Measurements from ENCODE around the gene PTPA. TPM values are rescaled to one million over a fixed set of nuclear protein-coding genes. Genes with fewer than 3 reads are reported as not detected.

The PTPA gene
- total and polyA plus RNA-seq, 2 donors (not counting 1 experiment from before 2014, with no cell fraction given): 35.0 to 73.9 TPM

DNA sequence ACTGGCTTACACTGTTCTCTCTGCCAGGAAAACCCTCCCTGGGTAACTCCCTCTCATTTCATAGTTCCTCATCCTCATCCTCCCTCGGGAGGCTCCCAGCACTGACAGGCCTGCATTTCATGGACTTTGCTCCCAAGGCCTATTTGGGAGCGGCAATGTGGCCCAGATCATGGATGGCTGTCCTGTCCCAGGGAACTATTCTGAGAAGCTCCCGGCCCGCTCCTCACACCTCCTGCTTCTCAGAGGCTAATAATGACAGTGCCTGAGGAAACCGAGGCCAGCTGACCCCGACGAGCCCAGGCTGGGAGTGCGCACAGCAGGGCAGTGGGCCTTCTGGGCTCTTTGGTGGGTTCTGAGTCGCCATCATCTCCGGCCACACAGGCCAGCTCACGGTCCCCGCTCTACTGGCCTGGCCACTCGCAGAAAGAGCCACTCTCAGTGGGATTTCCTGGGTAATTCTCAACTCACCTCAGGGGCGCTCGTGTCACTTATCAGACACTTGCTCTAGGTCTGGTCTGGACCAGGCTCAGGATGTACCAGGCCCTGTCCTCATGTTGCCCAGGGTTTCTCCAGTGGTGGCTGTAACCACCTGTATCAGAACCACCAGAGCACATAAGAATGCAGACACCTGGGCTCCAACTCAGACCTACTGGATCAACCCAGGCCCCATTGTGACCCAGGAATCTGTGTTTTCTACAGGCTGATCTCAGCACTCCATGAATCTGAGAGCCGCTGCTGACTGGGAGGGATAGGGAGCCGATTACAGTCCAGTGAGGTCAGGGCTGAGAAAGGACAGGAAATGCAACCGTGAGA, 32.3 kb upstream of the PTPA start:
- H3K4me1 Mint-ChIP-seq: peaks cover 23% of the 10 kb centered on the region
- CTCF ChIA-PET: interaction anchor here (1.1 kb wide), 1 partner anchor 43 kb away, joined by 4 read pairs; the partner anchor contains the start of gene MIGA2
- Histone ChIP-seq H3K4me3 (ENCODE audit: control extremely low read depth in 1 of 5, extremely low read depth in 1 of 5, insufficient read depth in 1 of 5, low read depth in 2 of 5, low read length in 4 of 5) (no peak overlapping the region), H3K27ac (ENCODE audit: low read length in 2 of 2) (no peak overlapping the region), H2AFZ (ENCODE audit: insufficient read depth, low read depth, low read length, poor library complexity, severe bottlenecking) (no peak overlapping the region), H3K9ac (ENCODE audit: low read length) (no peak overlapping the region), H3K36me3 (replicated peaks in 1 of 2; ENCODE audit: control extremely low read depth in 1 of 2, control insufficient read depth in 1 of 2, extremely low read depth in 1 of 2, insufficient read depth in 2 of 2, low read length in 1 of 2) (peaks cover 0 to 3% of the 10 kb centered on the region in 2 experiments), H3K4me2 (replicated peaks; ENCODE audit: low read depth, low read length, poor library complexity, severe bottlenecking) (no peak overlapping the region), H3K27me3 (replicated peaks in 1 of 4; ENCODE audit: control extremely low read depth in 1 of 4, control insufficient read depth in 3 of 4, insufficient read depth in 4 of 4, low read length in 3 of 4) (no peaks in the 10 kb centered on the region), H3K79me2 (ENCODE audit: control insufficient read depth, insufficient read depth, low read length) (peaks cover 29% of the 10 kb centered on the region), H4K20me1 (ENCODE audit: control insufficient read depth, insufficient read depth, low read length, poor library complexity, severe bottlenecking) (peaks cover 7% of the 10 kb centered on the region), H3K4me1 (ENCODE audit: control insufficient read depth in 2 of 2, insufficient read depth in 2 of 2, low read length in 2 of 2) (peaks cover 16 to 20% of the 10 kb centered on the region in 2 donors), H3K9me3 (ENCODE audit: control extremely low read depth in 1 of 3, control insufficient read depth in 2 of 3, insufficient read depth in 1 of 3, low read length in 2 of 3) (no peaks in the 10 kb centered on the region)
- intact Hi-C loops (cut with micrococcal nuclease): no loop called here
- POLR2A ChIA-PET: interaction anchor here (0.5 kb wide), 1 partner anchor 547 kb away, joined by 3 read pairs; the partner anchor contains the start of gene NTMT1
- DNase-seq (no peak), ATAC-seq (ENCODE audit: low read depth) (no peak)
- no peaks in the 10 kb centered on the region for H3K27me3 Mint-ChIP-seq
- WGBS (ENCODE audit: insufficient coverage): 93% methylated on average over 18 of the region's 18 CpGs
- H3K9me3 Mint-ChIP-seq (ENCODE audit: insufficient read depth): no peaks in the 10 kb centered on the region
- H3K27ac Mint-ChIP-seq: no peak overlapping the region
- peak overlapping the region; percentile 91 for H3K4me3 Mint-ChIP-seq
- TF ChIP-seq, protein P1, sequence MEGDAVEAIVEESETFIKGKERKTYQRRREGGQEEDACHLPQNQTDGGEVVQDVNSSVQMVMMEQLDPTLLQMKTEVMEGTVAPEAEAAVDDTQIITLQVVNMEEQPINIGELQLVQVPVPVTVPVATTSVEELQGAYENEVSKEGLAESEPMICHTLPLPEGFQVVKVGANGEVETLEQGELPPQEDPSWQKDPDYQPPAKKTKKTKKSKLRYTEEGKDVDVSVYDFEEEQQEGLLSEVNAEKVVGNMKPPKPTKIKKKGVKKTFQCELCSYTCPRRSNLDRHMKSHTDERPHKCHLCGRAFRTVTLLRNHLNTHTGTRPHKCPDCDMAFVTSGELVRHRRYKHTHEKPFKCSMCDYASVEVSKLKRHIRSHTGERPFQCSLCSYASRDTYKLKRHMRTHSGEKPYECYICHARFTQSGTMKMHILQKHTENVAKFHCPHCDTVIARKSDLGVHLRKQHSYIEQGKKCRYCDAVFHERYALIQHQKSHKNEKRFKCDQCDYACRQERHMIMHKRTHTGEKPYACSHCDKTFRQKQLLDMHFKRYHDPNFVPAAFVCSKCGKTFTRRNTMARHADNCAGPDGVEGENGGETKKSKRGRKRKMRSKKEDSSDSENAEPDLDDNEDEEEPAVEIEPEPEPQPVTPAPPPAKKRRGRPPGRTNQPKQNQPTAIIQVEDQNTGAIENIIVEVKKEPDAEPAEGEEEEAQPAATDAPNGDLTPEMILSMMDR (IDR thresholded peaks at IDR 0.05): no peak

GRCh38 chr9:129079829-129080228, 31.4 kb upstream of the PTPA start:
- ATAC-seq (ENCODE audit: low read depth): no peak
- peak overlapping the region; percentile 91 for H3K4me3 Mint-ChIP-seq
- Histone ChIP-seq H3K9me3 (ENCODE audit: control extremely low read depth in 1 of 3, control insufficient read depth in 2 of 3, insufficient read depth in 1 of 3, low read length in 2 of 3) (no peaks in the 10 kb centered on the region), H3K4me1 (ENCODE audit: control insufficient read depth in 2 of 2, insufficient read depth in 2 of 2, low read length in 2 of 2) (peaks cover 16 to 20% of the 10 kb centered on the region in 2 donors), H4K20me1 (ENCODE audit: control insufficient read depth, insufficient read depth, low read length, poor library complexity, severe bottlenecking) (peaks cover 12% of the 10 kb centered on the region), H3K9ac (ENCODE audit: low read length) (peak overlapping the region; percentile 85), H3K79me2 (ENCODE audit: control insufficient read depth, insufficient read depth, low read length) (peaks cover 36% of the 10 kb centered on the region), H3K4me2 (replicated peaks; ENCODE audit: low read depth, low read length, poor library complexity, severe bottlenecking) (peak overlapping the region; percentile 99), H3K4me3 (ENCODE audit: control extremely low read depth in 1 of 5, extremely low read depth in 1 of 5, insufficient read depth in 1 of 5, low read depth in 2 of 5, low read length in 4 of 5) (peak overlapping the region in 2 of 5 experiments; percentile 85 to 90), H2AFZ (ENCODE audit: insufficient read depth, low read depth, low read length, poor library complexity, severe bottlenecking) (peak overlapping the region; percentile 99), H3K27me3 (replicated peaks in 1 of 4; ENCODE audit: control extremely low read depth in 1 of 4, control insufficient read depth in 3 of 4, insufficient read depth in 4 of 4, low read length in 3 of 4) (no peaks in the 10 kb centered on the region), H3K27ac (ENCODE audit: low read length in 2 of 2) (no peak overlapping the region), H3K36me3 (replicated peaks in 1 of 2; ENCODE audit: control extremely low read depth in 1 of 2, control insufficient read depth in 1 of 2, extremely low read depth in 1 of 2, insufficient read depth in 2 of 2, low read length in 1 of 2) (peaks cover 0 to 3% of the 10 kb centered on the region in 2 experiments)
- DNase-seq: no peak
- TF ChIP-seq EZH2 (IDR thresholded peaks at IDR 0.05; ENCODE audit: borderline replicate concordance, insufficient read depth, low read depth, low read length, poor library complexity, severe bottlenecking): no peak
- TF ChIP-seq, protein P1 (IDR thresholded peaks at IDR 0.05): no peak
- 90% methylated on average over 12 of the region's 13 CpGs for WGBS (ENCODE audit: insufficient coverage)
- peaks cover 23% of the 10 kb centered on the region for H3K4me1 Mint-ChIP-seq
- H3K27me3 Mint-ChIP-seq: no peaks in the 10 kb centered on the region
- POLR2A ChIA-PET: interaction anchor here (1.1 to 1.9 kb wide), 2 partner anchors 10 to 545 kb away, joined by 3 to 15 read pairs; no protein-coding TSS in a partner anchor
- no peak overlapping the region for H3K27ac Mint-ChIP-seq
- CTCF ChIA-PET: interaction anchor here (1.3 to 1.8 kb wide), 2 partner anchors 10 to 26 kb away, joined by 3 to 7 read pairs; no protein-coding TSS in a partner anchor
- no peaks in the 10 kb centered on the region for H3K9me3 Mint-ChIP-seq (ENCODE audit: insufficient read depth)
- intact Hi-C loops (cut with micrococcal nuclease): loop anchor here (2.0 to 10.0 kb wide), 4 partner anchors 51 to 1015 kb away; partner anchors contain the start of genes GLE1, NAIF1, SH3GLB2 and SLC25A25
